SK-N-SH treated with all-trans-retinoic acid at 6 μM for 48 hours (cell line): ENCODE measurements around the gene RNF113B.

Experiments used
- ARNTL ChIP-seq: fragments of 450-650 bp; formaldehyde crosslinking; IDR thresholded peaks from 2 replicates; pipeline ENCODE4 v1.5.0; 2020; ENCODE audit warnings: low read depth, mild to moderate bottlenecking, moderate library complexity, borderline replicate concordance
- CSRNP3 ChIP-seq: fragments of 250-450 bp; sonication (Bioruptor Pico); IDR thresholded peaks from 2 replicates; pipeline ENCODE4 v1.5.1; 2021; ENCODE audit warnings: mild to moderate bottlenecking, moderate library complexity
- OSR1 ChIP-seq: fragments of 250-450 bp; sonication (Bioruptor Pico); IDR thresholded peaks from 2 replicates; pipeline ENCODE4 v1.8.0; 2022; ENCODE audit warnings: moderate library complexity, mild to moderate bottlenecking, inconsistent platforms
- PATZ1 ChIP-seq: fragments of 250-450 bp; sonication (Bioruptor Pico); IDR thresholded peaks from 2 replicates; pipeline ENCODE4 v1.8.0; 2020; ENCODE audit warnings: mild to moderate bottlenecking, moderate library complexity, borderline replicate concordance
- PPARA ChIP-seq: fragments of 250-450 bp; sonication (Bioruptor Pico); IDR thresholded peaks from 2 replicates; pipeline ENCODE4 v1.5.0; 2020; ENCODE audit warnings: mild to moderate bottlenecking, borderline replicate concordance
- RARB ChIP-seq: fragments of 250-450 bp; sonication (Bioruptor Pico); IDR thresholded peaks from 2 replicates; pipeline ENCODE4 v1.8.0; 2021; ENCODE audit warnings: mild to moderate bottlenecking, moderate library complexity
- TCF4 ChIP-seq: fragments of 250-450 bp; sonication (Bioruptor Pico); IDR thresholded peaks from 2 replicates; pipeline ENCODE4 v1.8.0; 2021; ENCODE audit warnings: mild to moderate bottlenecking, moderate library complexity, borderline replicate concordance
- TOX ChIP-seq: fragments of 250-450 bp; sonication (Bioruptor Pico); IDR thresholded peaks from 2 replicates; pipeline ENCODE4 v1.8.0; 2021; ENCODE audit warnings: mild to moderate bottlenecking, moderate library complexity, borderline replicate concordance
- ZFP3 ChIP-seq: fragments of 250-450 bp; sonication (Bioruptor Pico); IDR thresholded peaks from 2 replicates; pipeline ENCODE4 v1.5.0; 2020; ENCODE audit warnings: mild to moderate bottlenecking, moderate library complexity
- ZFP30 ChIP-seq: fragments of 450-650 bp; formaldehyde crosslinking; IDR thresholded peaks from 2 replicates; pipeline ENCODE4 v1.5.0; 2022; ENCODE audit warnings: mild to moderate bottlenecking, moderate library complexity
- ZNF565 ChIP-seq: fragments of 450-650 bp; formaldehyde crosslinking; conservative IDR thresholded peaks from 2 replicates; pipeline ENCODE4 v1.5.0; 2020; ENCODE audit warnings: low read depth, mild to moderate bottlenecking, moderate library complexity

- TF ChIP-seq ZFP3, result no peak
- TF ChIP-seq ARNTL, result no peak
- no peak for TF ChIP-seq RARB (CRISPR knock-in tag)
- TF ChIP-seq ZFP30 (CRISPR knock-in tag), result no peak
- no peak for TF ChIP-seq PPARA (CRISPR knock-in tag)
- TF ChIP-seq PATZ1, result no peak
- TF ChIP-seq ZNF565 (CRISPR knock-in tag), result no peak
- TF ChIP-seq CSRNP3, result no peak
- TF ChIP-seq TOX (CRISPR knock-in tag), result no peak
- TF ChIP-seq OSR1 (CRISPR knock-in tag), result no peak
- no peak for TF ChIP-seq TCF4
These were observed 49.4 kb upstream of the RNF113B start for GRCh38 chr13:98226496-98226895.
